GM18873 (cell line): ENCODE results near the gene TARS3.
"Not testable (repeated sequence)": the region's sequence is repeated elsewhere in the genome, so short reads cannot be mapped to it uniquely, and the experiment has no call there.

Source experiments
- ATAC-seq: cut with Tn5 transposase; IDR thresholded peaks from one replicate; pipeline ENCODE4 v1.9.1; 2021; ENCODE audit warnings: mild to moderate bottlenecking, moderate library complexity, moderate number of reproducible peaks; ENCODE audit not compliant: unreplicated experiment, low FRiP score

The TARS3 gene

GRCh38 chr15:101657968-101658784 is 66.1 kb downstream of the TARS3 start:
- no peak for ATAC-seq

DNA sequence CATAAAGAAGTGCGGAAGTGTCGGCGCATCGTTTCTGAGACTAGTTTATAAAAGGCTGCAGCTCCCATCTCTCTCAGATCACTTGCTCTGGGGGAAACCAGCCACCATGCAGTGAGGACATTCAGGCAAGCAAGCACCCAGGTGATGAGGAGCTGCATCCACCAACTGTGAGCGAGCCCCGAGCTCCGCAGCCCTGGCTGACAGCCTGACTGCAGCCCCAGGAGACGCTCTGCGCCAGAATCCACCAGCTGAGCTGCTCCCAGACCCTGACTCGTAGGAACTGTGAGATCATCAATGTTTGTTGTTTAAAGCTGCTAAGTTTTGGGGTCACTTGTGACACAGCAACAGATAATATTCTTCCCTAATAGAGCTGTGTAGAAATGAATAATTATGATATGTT is 67.1 kb downstream of the TARS3 start:
- no peak for ATAC-seq

GRCh38 chr15:101654624-101655337 is 69.5 kb downstream of the TARS3 start:
- ATAC-seq: not testable (repeated sequence)

- no peak for ATAC-seq
These were observed 70.1 kb downstream of the TARS3 start for GRCh38 chr15:101654171-101654570.

DNA sequence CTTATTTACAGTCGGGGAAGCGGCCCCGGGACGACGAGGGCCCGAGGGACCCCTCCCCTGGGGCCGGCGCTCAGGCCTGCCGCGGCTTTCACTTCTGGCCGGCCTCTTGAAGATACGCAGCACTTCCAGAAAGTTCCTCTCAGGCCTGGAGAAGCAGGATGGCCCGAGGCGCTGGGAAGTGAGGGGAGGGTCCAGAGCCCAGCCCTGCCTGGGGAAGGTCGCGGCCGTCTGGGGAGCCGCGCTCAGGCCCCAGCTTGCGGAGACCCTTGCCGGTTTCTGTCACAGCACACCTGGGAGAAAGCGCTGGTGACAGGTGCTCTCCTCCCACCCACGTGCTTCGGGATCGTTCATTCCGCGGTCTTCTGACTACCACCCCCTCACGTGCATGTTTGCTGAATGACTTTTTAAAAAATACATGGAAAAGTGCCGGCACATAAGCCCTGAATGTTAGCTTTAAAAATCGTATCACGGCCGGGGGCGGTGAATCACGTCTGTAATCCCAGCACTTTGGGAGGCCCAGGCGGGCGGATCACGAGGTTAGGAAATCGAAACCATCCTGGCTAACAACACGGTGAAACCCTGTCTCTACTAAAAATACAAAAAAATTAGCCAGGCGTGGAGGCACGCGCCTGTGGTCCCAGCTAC is 71.4 kb downstream of the TARS3 start:
- no peak for ATAC-seq

DNA sequence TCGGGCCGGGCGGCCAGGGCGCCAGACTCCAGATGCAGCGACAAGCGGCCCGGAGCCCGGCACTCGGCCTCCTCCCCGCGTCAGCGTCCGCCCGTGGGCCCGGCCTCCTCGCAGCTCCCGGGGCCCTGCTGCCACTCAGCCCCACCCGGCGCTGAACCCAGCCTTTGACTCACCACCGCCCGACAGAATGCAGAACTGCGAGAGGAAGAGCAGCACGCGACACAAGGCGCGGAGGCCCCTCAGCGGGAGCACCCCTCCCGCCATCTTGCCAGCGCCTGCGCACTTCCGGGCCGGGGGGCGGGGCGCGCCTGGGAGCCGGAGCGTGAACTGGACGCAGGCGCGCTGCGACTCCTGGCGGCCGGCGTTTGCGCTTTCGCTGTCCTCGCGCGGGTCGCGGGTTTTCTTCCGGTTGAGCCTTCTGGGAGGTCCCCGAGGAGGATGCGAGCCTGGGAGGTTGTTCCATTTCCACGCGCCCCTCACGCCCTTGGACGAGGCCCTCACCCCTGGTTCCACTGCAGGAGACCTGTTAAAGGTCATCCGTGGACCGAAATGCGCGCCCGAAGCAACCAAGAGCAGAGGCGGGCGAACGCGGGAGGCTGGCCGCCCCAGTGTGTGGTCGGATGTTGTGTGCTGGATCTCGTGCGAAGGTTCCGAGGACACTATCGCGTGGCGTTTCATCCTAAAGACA is 72.0 kb downstream of the TARS3 start, which contains the start of gene TM2D3:
TM2D3 (minus strand) TSS at position 284 of the 688 bp plus-strand sequence; CDS start at position 264, 20 bp downstream.
- peak; percentile 70 for ATAC-seq

- peak; percentile 32 for ATAC-seq
These were observed 72.6 kb downstream of the TARS3 start for GRCh38 chr15:101651554-101652097.

GRCh38 chr15:101650145-101650544 is 74.1 kb downstream of the TARS3 start:
- ATAC-seq: no peak

DNA sequence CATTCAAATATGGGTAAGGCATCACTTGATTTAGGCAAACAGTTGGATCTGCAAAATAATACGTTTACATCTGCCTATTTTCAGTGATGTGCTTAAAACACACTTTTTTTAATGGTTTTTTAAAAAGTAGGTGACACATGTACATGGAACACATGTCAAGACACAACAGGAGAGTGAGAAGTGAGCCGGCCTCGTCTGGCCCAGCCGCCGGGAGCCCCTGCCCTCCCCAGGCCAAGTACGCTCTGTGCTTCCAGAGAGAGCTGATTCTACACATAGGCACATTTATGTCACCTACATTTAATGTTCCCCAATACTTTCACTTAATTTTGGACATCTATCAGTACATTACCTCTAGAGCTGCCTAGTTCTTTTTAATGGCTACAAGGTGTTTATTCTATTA is 75.9 kb downstream of the TARS3 start:
- ATAC-seq: no peak

DNA sequence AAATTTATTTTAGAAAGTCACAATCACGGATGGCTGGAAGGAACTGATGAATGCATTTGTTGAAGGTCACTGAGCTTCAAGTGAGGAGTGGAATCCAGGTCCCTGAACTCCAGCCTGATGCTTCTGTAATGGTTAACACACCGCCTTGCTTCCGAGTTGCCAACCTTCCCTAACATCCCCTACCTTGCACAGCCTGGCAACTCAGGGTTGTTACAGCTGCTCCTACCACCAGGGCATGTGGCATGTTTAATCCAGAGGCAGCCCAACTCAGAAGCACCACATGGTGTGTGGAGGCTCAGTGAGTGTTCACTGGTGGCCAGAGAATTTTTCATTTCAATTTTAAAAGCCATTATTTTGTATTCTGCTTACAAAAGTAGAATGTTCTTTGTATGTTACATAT is 77.0 kb downstream of the TARS3 start:
- no peak for ATAC-seq

DNA sequence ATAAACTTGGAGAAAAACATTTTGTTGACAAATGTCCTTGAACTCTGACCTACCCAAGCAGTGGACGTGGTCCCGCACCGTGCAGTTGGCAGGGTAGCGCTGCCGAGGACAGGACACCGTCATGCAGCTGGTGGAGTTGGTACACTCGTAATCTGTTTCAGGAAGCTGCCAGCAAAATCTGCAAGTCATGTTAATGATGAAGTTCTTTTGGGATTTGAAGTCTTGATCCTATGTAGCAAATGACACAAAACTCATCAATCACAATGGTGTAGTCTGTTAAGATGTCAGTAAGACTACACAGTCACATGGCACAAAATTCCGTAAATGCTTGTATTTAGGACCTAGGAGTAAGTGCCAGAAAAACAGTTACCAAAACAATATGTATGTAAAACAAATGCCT is 77.6 kb downstream of the TARS3 start:
- ATAC-seq: no peak

GRCh38 chr15:101642361-101642760 is 81.9 kb downstream of the TARS3 start:
- no peak for ATAC-seq

DNA sequence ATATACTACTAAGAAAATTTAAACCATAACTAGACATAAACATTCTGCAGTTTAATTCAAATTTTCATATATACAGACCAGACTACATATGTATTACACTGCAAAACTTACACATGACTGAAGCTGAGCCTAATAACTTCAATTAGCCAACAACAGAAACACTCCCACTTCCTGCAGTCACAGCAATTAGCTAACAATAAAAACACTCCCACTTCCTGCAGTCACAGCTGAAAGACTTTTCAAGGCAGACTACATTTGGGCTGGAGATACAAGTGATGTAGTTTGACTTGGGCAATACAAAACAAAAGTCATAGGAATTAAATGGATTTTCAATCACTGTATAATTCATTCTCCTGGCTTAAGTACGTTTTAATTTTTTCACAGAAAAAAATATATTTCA is 82.4 kb downstream of the TARS3 start:
- no peak for ATAC-seq

DNA sequence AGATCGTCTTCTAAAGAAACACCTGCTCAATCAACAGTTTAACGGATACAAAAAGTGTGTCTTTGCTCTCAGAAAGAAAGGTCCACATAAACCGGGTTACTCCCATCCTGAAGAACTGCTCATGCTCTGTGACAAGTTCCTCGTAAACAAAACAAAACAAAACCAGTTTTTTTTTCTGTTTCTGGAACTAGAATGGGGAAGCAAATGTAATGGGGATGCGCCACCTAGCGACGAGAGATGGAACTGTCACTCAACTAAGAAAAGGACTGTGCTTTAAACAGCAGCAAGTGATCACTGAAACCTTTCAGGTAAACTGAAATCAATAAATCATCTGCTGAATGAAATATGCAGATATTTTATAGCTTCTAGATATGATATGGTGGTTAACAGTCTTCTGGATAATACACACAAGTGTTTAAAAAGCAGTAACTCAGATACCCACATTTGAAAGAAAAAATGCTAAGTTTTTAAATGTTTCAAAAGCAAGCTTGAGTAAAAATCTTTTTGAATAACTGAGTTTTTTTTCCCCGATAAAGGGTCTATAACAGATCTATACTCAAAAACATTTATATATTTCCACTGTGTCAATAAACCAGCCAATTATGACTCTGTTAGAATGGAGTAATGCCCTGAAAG is 83.0 kb downstream of the TARS3 start:
- no peak for ATAC-seq

DNA sequence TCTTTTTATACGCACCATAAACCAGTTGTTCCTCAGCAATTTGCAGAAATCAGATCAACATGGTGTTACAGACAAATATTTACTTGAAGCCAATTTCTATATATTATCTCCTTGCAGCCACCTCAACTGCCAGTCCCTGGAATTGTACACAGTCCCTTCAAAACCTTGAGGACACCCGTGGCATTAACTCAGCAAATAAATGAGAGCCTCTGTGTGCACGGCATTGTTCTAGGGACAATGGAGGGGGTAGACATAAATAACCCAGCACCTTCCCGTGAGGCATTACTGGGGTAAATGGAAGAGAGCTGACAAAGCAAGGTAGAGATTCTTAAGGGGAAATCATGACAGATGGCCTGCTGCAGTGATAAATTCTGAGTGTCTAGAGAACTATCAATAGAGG is 84.6 kb downstream of the TARS3 start:
- no peak for ATAC-seq

- ATAC-seq: no peak
These were observed 86.4 kb downstream of the TARS3 start for GRCh38 chr15:101637919-101638318.

DNA sequence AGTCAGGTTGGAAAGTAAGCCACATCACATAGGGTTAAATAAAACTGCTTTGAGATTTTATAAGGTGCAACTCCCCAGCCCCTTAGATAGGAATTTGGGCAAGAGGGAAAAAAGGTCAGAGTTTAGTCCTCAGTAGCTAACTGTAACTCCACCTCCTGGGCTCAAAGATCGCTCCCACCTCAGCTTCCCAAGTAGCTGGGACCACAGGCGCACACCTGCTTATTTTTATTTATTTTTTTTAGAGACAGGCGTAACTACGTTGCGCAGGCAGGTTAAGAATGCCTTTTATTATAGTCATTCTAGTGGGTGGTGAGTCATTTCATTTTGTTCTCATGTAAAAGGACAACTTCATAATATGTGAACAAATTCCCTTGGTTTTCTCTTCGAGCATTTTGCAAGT is 86.8 kb downstream of the TARS3 start:
- no peak for ATAC-seq

DNA sequence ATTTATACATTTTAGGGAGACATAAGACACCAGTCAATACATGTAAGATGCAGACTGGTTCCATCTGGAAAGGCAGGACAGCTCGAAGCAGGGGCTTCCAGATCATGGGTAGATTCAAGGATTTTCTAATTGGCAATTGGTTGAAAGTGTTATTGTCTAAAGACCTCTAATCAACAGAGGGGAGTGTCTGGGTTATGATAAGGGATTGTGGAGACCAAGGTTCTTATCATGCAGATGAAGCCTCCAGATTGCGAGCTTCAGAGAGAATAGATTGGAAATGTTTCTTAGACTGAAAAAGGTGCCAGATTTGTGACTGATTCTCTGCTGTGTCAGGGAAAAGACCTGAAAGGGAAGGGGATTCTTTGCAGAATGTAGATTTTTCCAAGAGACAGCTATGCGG is 87.2 kb downstream of the TARS3 start:
- no peak for ATAC-seq

DNA sequence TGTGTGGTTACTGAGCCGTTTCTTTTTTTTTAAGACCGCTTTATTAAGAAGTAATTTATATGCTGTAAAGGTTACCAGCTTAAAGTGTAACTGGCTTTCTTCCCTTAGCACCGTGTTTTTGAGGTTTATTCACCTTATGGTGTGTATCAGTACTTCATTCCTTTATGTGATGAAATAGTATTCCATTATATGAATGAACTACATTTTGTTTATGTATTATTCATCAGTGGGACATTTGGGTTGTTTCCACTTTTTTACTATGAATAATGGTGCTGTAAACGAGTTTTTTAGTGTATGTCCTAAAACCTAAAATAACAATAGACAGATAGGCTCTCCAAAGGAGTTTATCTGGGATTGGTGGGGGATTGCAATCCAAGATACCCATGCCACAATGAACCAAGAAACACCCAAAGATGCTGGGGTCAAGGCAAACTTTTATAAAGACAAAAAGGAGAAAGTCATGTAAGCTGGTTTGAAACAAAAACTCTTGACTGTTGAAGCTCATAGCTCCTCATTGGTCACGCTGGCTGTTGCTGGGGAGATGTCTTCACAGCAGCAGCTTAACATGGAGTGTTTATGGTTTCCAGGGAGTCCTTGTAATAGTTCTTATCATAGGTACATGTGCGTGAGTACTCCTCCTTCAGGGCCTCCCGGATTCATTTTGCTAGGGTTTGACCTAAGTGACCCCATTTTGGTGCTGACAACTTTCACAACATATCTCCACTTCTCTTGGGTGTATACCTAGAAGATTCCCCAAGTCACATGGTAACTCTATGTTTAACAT is 88.1 kb downstream of the TARS3 start:
- ATAC-seq: no peak
